Hepatocyte (in vitro differentiated cells): ENCODE data around the gene MICU1.

Experiments
- CTCF ChIP-seq: fragments of 200-600 bp; sonication (generic); IDR thresholded peaks from 2 replicates; pipeline ENCODE4 v1.5.1; 2016; ENCODE audit warnings: antibody characterized with exemption, mild to moderate bottlenecking; ENCODE audit not compliant: poor library complexity
- EZH2 ChIP-seq: fragments of 200-600 bp; sonication (generic); IDR thresholded peaks from 2 replicates; pipeline ENCODE4 v1.6.1; 2016; ENCODE audit warnings: antibody characterized with exemption, mild to moderate bottlenecking, borderline replicate concordance
- EZH2phosphoT487 ChIP-seq: fragments of 200-600 bp; sonication (generic); IDR thresholded peaks from one replicate; pipeline ENCODE4 v1.6.1; 2018; ENCODE audit warnings: antibody characterized with exemption, mild to moderate bottlenecking, low read depth, moderate library complexity; ENCODE audit not compliant: unreplicated experiment, severe bottlenecking

GRCh38 chr10:72477463-72477862 is 148.4 kb downstream of the MICU1 start:
- TF ChIP-seq EZH2phosphoT487, result no peak
- TF ChIP-seq CTCF, result no peak
- no peak for TF ChIP-seq EZH2
